IMR-90 (cell line): ENCODE results near the gene DPYSL5. TPM values are rescaled to one million over a fixed set of nuclear protein-coding genes. Genes with fewer than 3 reads are reported as not detected.

Experiments
- ATAC-seq: fragments of 200-7000 bp; cut with Tn5 transposase; 2 replicates; pipeline ENCODE4 v1.9.1; 2020; ENCODE audit warnings: low read depth, mild to moderate bottlenecking, moderate library complexity
- BruUV-seq: library from RNA; stranded (reverse); fragments of 400-500 nt; replicated peaks from 2 replicates; lab custom pipeline; 2021; lab: Mats Ljungman, UMichigan
- CTCF ChIA-PET: fragments of 300-600 bp; formaldehyde crosslinking; extraction: SDS; loops from one replicate; lab custom pipeline; 2021; ENCODE audit warnings: antibody characterized with exemption; lab: Yijun Ruan, JAX
- POLR2A ChIA-PET: fragments of 300-600 bp; sonication (Branson Sonifier 250); formaldehyde crosslinking; loops from one replicate; lab custom pipeline; 2022; ENCODE audit warnings: antibody characterized with exemption; ENCODE audit not compliant: unreplicated experiment; lab: Charles Lee
- DNase-seq: peaks from one replicate; pipeline ENCODE4 v3.0.0; 2013
- H2AFZ ChIP-seq: replicated peaks from 2 replicates; pipeline ENCODE3; 2013; ENCODE audit warnings: low read length, mild to moderate bottlenecking; ENCODE audit not compliant: poor library complexity
- H2AK5ac ChIP-seq: 2 replicates; pipeline ENCODE4 v1.6.1; 2013; ENCODE audit warnings: low read depth, low read length, inconsistent platforms
- H2AK9ac ChIP-seq: replicated peaks from 2 replicates; pipeline ENCODE3; 2013; ENCODE audit warnings: mild to moderate bottlenecking, low read depth, low read length, moderate library complexity; ENCODE audit not compliant: poor library complexity
- H2BK120ac ChIP-seq: 2 replicates; pipeline ENCODE4 v1.6.1; 2013; ENCODE audit warnings: low read depth, low read length, inconsistent platforms
- H2BK15ac ChIP-seq: 3 replicates; pipeline ENCODE4 v1.6.1; 2013; ENCODE audit warnings: low read depth, low read length, inconsistent platforms
- H2BK20ac ChIP-seq: 2 replicates; pipeline ENCODE4 v1.6.1; 2013; ENCODE audit warnings: low read depth, mild to moderate bottlenecking, inconsistent platforms, low read length, moderate library complexity
- H2BK5ac ChIP-seq: 2 replicates; pipeline ENCODE4 v1.6.1; 2013; ENCODE audit warnings: mild to moderate bottlenecking, low read depth, low read length, inconsistent platforms; ENCODE audit not compliant: poor library complexity, severe bottlenecking
- H3K14ac ChIP-seq: replicated peaks from 2 replicates; pipeline ENCODE4 v1.6.1; 2013; ENCODE audit warnings: low read depth, low read length, inconsistent platforms
- H3K18ac ChIP-seq: 2 replicates; pipeline ENCODE4 v1.6.1; 2013; ENCODE audit warnings: low read depth, low read length, control low read depth
- H3K23ac ChIP-seq: 2 replicates; pipeline ENCODE4 v1.6.1; 2013; ENCODE audit warnings: low read depth, low read length, inconsistent platforms
- H3K27ac ChIP-seq: 2 replicates; pipeline ENCODE4 v1.5.1; 2013; ENCODE audit warnings: mild to moderate bottlenecking, control low read depth, low read length; ENCODE audit not compliant: insufficient read depth
- H3K27me3 ChIP-seq: 2 replicates; pipeline ENCODE4 v1.6.1; 2013; ENCODE audit warnings: low read length; ENCODE audit not compliant: control insufficient read depth, insufficient read depth
- H3K36me3 ChIP-seq: 2 replicates; pipeline ENCODE4 v1.6.1; 2013; ENCODE audit warnings: low read length, mixed read lengths; ENCODE audit not compliant: control insufficient read depth, insufficient read depth
- H3K4ac ChIP-seq: 2 replicates; pipeline ENCODE4 v1.6.1; 2013; ENCODE audit warnings: low read depth, low read length, inconsistent platforms
- H3K4me1 ChIP-seq: 2 replicates; pipeline ENCODE4 v1.6.1; 2013; ENCODE audit warnings: low read length, mixed read lengths; ENCODE audit not compliant: control insufficient read depth, insufficient read depth
- H3K4me2 ChIP-seq: 2 replicates; pipeline ENCODE4 v1.6.1; 2013; ENCODE audit warnings: low read depth, mild to moderate bottlenecking, control low read depth, low read length, moderate library complexity
- H3K4me3 ChIP-seq: 2 replicates; pipeline ENCODE4 v1.5.1; 2013; ENCODE audit warnings: low read depth, mild to moderate bottlenecking, control low read depth, low read length, moderate library complexity; ENCODE audit not compliant: insufficient read depth
- H3K56ac ChIP-seq: 2 replicates; pipeline ENCODE4 v1.6.1; 2013; ENCODE audit warnings: low read length, inconsistent platforms; ENCODE audit not compliant: insufficient read depth; ENCODE audit errors: extremely low read depth
- H3K79me1 ChIP-seq, 2 experiments: 2 replicates each; pipeline ENCODE4 v1.6.1; 2013; ENCODE audit warnings: low read length in 2 of 2, inconsistent platforms in 1 of 2, low read depth in 1 of 2
- H3K9ac ChIP-seq: 2 replicates; pipeline ENCODE4 v1.6.1; 2013; ENCODE audit warnings: low read depth, low read length, control low read depth
- H3K9me1 ChIP-seq: 2 replicates; pipeline ENCODE4 v1.6.1; 2013; ENCODE audit warnings: low read length, inconsistent platforms; ENCODE audit not compliant: insufficient read depth
- H3K9me3 ChIP-seq: 2 replicates; pipeline ENCODE4 v1.6.1; 2013; ENCODE audit warnings: low read length; ENCODE audit not compliant: control insufficient read depth, insufficient read depth
- H4K20me1 ChIP-seq: 2 replicates; pipeline ENCODE4 v1.6.1; 2013; ENCODE audit warnings: low read length, inconsistent platforms; ENCODE audit not compliant: insufficient read depth
- H4K5ac ChIP-seq: 2 replicates; pipeline ENCODE4 v1.6.1; 2013; ENCODE audit warnings: mild to moderate bottlenecking, low read depth, low read length, control low read depth
- H4K8ac ChIP-seq, 2 experiments: 2 replicates each; pipeline ENCODE4 v1.6.1; 2013; ENCODE audit warnings: low read depth in 2 of 2, low read length in 2 of 2, control low read depth in 1 of 2, inconsistent platforms in 1 of 2
- H4K91ac ChIP-seq: 2 replicates; pipeline ENCODE4 v1.6.1; 2013; ENCODE audit warnings: low read depth, low read length, inconsistent platforms; ENCODE audit not compliant: insufficient read depth
- CEBPB ChIP-seq: IDR thresholded peaks from 2 replicates; pipeline ENCODE4 v1.6.1; 2012; ENCODE audit warnings: low read depth, low read length, improper control_type of control experiment
- MAFK ChIP-seq: IDR thresholded peaks from 2 replicates; pipeline ENCODE4 v1.6.1; 2012; ENCODE audit warnings: low read depth, low read length, improper control_type of control experiment
- MAZ ChIP-seq: IDR thresholded peaks from 2 replicates; pipeline ENCODE4 v1.6.1; 2012; ENCODE audit warnings: low read depth, mild to moderate bottlenecking, low read length, improper control_type of control experiment, moderate library complexity, borderline replicate concordance
- MXI1 ChIP-seq: IDR thresholded peaks from 2 replicates; pipeline ENCODE4 v1.6.1; 2012; ENCODE audit warnings: low read depth, mild to moderate bottlenecking, low read length, moderate library complexity, borderline replicate concordance
- RAD21 ChIP-seq: IDR thresholded peaks from 2 replicates; pipeline ENCODE4 v1.6.1; 2012; ENCODE audit warnings: low read length, improper control_type of control experiment
- RCOR1 ChIP-seq: IDR thresholded peaks from 2 replicates; pipeline ENCODE4 v1.6.1; 2012; ENCODE audit warnings: mild to moderate bottlenecking, low read length, improper control_type of control experiment; ENCODE audit not compliant: insufficient replicate concordance
- WGBS, 2 experiments: methylation state at CpG; one replicate each; pipeline versions ENCODE4 v1.1.5 to v1.1.7; 2013; ENCODE audit warnings: missing lambda C conversion rate in 2 of 2; ENCODE audit not compliant: insufficient read length in 1 of 2; ENCODE audit errors: extremely low coverage in 2 of 2; 5-methylcytosine and 5-hydroxymethylcytosine counted together
- dilution Hi-C: fragments of 300-500 bp; cut with HindIII; formaldehyde crosslinking; loops from one replicate; pipeline ENCODE4 v1.14.3; 2018; ENCODE audit warnings: low sequenced_read_pairs; ENCODE audit not compliant: unreplicated experiment
- in situ Hi-C: fragments of 300-500 bp; cut with MboI; formaldehyde crosslinking; loops from 3 replicates; pipeline ENCODE4 v1.14.3; 2019; ENCODE audit warnings: low sequenced_read_pairs, inconsistent platforms, mixed read lengths
- intact Hi-C: fragments of 100-400 bp; cut with micrococcal nuclease; formaldehyde crosslinking; loops from 2 replicates; pipeline ENCODE4 v1.10.0; 2022
- polyA plus RNA-seq, 3 experiments: library from polyadenylated mRNA; depleted of rRNA; stranded (reverse); fragments of >200 nt; gene quantifications; 2 replicates each; pipeline ENCODE4 v1.2.3, GENCODE V29; 2012; ENCODE audit warnings: low replicate concordance in 1 of 3
- total RNA-seq: library from RNA; depleted of rRNA; stranded (reverse); fragments of >200 nt; gene quantifications from 2 replicates; pipeline ENCODE4 v1.2.3, GENCODE V29; 2012
- TF ChIP-seq, protein P1 (sequence below): conservative IDR thresholded peaks from 2 replicates; pipeline ENCODE4 v1.5.1; 2012; ENCODE audit warnings: mild to moderate bottlenecking, low read depth, low read length, improper control_type of control experiment

Gene DPYSL5
- total and polyA plus RNA-seq, 2 of the 4 experiments (the other 2 are of a cell fraction), result not detected

DNA sequence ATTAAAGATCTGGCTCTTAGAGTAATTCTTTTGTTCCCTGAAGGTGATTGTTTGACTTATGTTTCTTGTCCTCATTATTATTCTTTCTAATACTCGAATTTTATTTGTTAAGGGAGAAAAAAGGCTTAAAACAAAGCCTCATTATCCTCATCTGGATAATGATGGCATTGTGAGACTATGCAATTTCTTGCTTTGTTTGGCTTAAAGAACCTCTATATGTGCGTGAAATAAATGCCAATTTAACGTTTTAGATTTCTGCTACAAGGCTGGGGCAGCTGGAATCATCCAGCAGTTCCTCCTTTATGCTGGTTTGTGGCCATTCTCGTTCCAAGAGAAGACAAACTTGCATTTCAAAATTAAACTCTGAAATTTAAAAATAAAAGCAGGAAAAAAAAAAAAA lies 4.9 kb upstream of the DPYSL5 start:
- no peak overlapping the region for H2BK20ac ChIP-seq
- no peak overlapping the region for H3K4ac ChIP-seq
- POLR2A ChIA-PET, result no interaction called here
- no peak overlapping the region for H3K18ac ChIP-seq
- H3K56ac ChIP-seq, result no peak overlapping the region
- DNase-seq (no peak), ATAC-seq (no peak)
- no peak overlapping the region for H2BK120ac ChIP-seq
- H2BK15ac ChIP-seq, result no peak overlapping the region
- H3K9ac ChIP-seq, result no peak overlapping the region
- no peak overlapping the region for H3K23ac ChIP-seq
- H3K36me3 ChIP-seq, result no peaks in the 10 kb centered on the region
- no peak overlapping the region for H2AK9ac ChIP-seq
- dilution Hi-C loops (no loop called here), in situ Hi-C loops (loop anchor here (5.0 kb wide), 1 partner anchor 169 kb away; no protein-coding TSS in a partner anchor), intact Hi-C loops (no loop called here)
- H3K4me3 ChIP-seq, result no peak overlapping the region
- H3K9me3 ChIP-seq, result no peaks in the 10 kb centered on the region
- H2AK5ac ChIP-seq, result no peak overlapping the region
- no peak overlapping the region for H2AFZ ChIP-seq
- no TSS peak for BruUV-seq
- no peak overlapping the region for H2BK5ac ChIP-seq
- no peak overlapping the region for H4K5ac ChIP-seq
- no peak for TF ChIP-seq MAFK
- no peak for TF ChIP-seq RAD21
- no peak for TF ChIP-seq CEBPB
- no peak for TF ChIP-seq MAZ
- TF ChIP-seq, protein P1, sequence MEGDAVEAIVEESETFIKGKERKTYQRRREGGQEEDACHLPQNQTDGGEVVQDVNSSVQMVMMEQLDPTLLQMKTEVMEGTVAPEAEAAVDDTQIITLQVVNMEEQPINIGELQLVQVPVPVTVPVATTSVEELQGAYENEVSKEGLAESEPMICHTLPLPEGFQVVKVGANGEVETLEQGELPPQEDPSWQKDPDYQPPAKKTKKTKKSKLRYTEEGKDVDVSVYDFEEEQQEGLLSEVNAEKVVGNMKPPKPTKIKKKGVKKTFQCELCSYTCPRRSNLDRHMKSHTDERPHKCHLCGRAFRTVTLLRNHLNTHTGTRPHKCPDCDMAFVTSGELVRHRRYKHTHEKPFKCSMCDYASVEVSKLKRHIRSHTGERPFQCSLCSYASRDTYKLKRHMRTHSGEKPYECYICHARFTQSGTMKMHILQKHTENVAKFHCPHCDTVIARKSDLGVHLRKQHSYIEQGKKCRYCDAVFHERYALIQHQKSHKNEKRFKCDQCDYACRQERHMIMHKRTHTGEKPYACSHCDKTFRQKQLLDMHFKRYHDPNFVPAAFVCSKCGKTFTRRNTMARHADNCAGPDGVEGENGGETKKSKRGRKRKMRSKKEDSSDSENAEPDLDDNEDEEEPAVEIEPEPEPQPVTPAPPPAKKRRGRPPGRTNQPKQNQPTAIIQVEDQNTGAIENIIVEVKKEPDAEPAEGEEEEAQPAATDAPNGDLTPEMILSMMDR, result no peak
- no peak for TF ChIP-seq MXI1
- no peak for TF ChIP-seq RCOR1
- H3K4me2 ChIP-seq, result no peak overlapping the region
- no peaks in the 10 kb centered on the region for H4K20me1 ChIP-seq
- no peak overlapping the region for H3K14ac ChIP-seq
- CTCF ChIA-PET, result interaction anchor here (0.6 kb wide), 1 partner anchor 112 kb away, joined by 5 read pairs; no protein-coding TSS in a partner anchor
- no peaks in the 10 kb centered on the region for H3K9me1 ChIP-seq
- no peak overlapping the region for H4K91ac ChIP-seq
- H3K27me3 ChIP-seq, result peaks cover 63% of the 10 kb centered on the region
- WGBS, 2 experiments, result no CpG with 5 or more reads among the region's 4 CpGs
- H4K8ac ChIP-seq, result no peak overlapping the region
- H3K27ac ChIP-seq, result no peak overlapping the region
- no peaks in the 10 kb centered on the region for H3K4me1 ChIP-seq
- no peaks in the 10 kb centered on the region for H3K79me1 ChIP-seq
